ENCODE data around the gene MYRFL. TPM values are rescaled to one million over a fixed set of nuclear protein-coding genes. Genes with fewer than 3 reads are reported as not detected.

MYRFL gene
- total RNA-seq, 2 donors from 2014 or later, result 0.15 to 0.55 TPM

GRCh38 chr12:69998011-69998410, 173.0 kb downstream of the MYRFL start:
- H3K9me3 ChIP-seq (ENCODE audit: control insufficient read depth, low read length), result no peaks in the 10 kb centered on the region
- Mint-ChIP-seq H3K27ac (no peak overlapping the region), H3K4me1 (peaks cover 3% of the 10 kb centered on the region), H3K27me3 (ENCODE audit: insufficient read depth) (no peaks in the 10 kb centered on the region), H3K9me3 (peaks cover 4% of the 10 kb centered on the region), H3K36me3 (ENCODE audit: low read depth) (no peaks in the 10 kb centered on the region), H3K4me3 (no peak overlapping the region)
- H3K4me1 ChIP-seq (ENCODE audit: control insufficient read depth, insufficient read depth, low read length), result peaks cover 2% of the 10 kb centered on the region
- no peak overlapping the region for H3K4me3 ChIP-seq (ENCODE audit: low read length)
- H3K27ac ChIP-seq (ENCODE audit: low read depth, low read length), result no peak overlapping the region
- 95 to 100% methylated on average over 5 to 11 of the region's 11 CpGs for WGBS, 2 experiments (ENCODE audit: insufficient coverage in 1 of 2, insufficient read length in 1 of 2)
- TF ChIP-seq CTCF (conservative IDR thresholded peaks at IDR 0.05), result no peak
- no peaks in the 10 kb centered on the region for H3K36me3 ChIP-seq (ENCODE audit: control insufficient read depth, insufficient read depth, low read length)
- no peak for DNase-seq
- no peaks in the 10 kb centered on the region for H3K27me3 ChIP-seq (ENCODE audit: control insufficient read depth, insufficient read depth, low read length, poor library complexity, severe bottlenecking)
- H3K9ac ChIP-seq (ENCODE audit: extremely low read depth, low read length, poor library complexity, severe bottlenecking), result no peak overlapping the region

GRCh38 chr12:69998922-69999321, 173.9 kb downstream of the MYRFL start:
- WGBS, 2 experiments (ENCODE audit: insufficient coverage in 1 of 2, insufficient read length in 1 of 2), result 91 to 93% methylated on average over 1 to 2 of the region's 2 CpGs
- Histone ChIP-seq H3K27ac (ENCODE audit: low read depth, low read length) (no peak overlapping the region), H3K4me3 (ENCODE audit: low read length) (no peak overlapping the region), H3K4me1 (ENCODE audit: control insufficient read depth, insufficient read depth, low read length) (peaks cover 2% of the 10 kb centered on the region), H3K36me3 (ENCODE audit: control insufficient read depth, insufficient read depth, low read length) (no peaks in the 10 kb centered on the region), H3K9ac (ENCODE audit: extremely low read depth, low read length, poor library complexity, severe bottlenecking) (no peak overlapping the region), H3K27me3 (ENCODE audit: control insufficient read depth, insufficient read depth, low read length, poor library complexity, severe bottlenecking) (no peaks in the 10 kb centered on the region), H3K9me3 (ENCODE audit: control insufficient read depth, low read length) (no peaks in the 10 kb centered on the region)
- no peak overlapping the region for H3K4me3 Mint-ChIP-seq
- H3K9me3 Mint-ChIP-seq, result no peaks in the 10 kb centered on the region
- H3K4me1 Mint-ChIP-seq, result peaks cover 3% of the 10 kb centered on the region
- H3K27me3 Mint-ChIP-seq (ENCODE audit: insufficient read depth), result no peaks in the 10 kb centered on the region
- no peak for TF ChIP-seq CTCF (conservative IDR thresholded peaks at IDR 0.05)
- DNase-seq, result no peak
- no peaks in the 10 kb centered on the region for H3K36me3 Mint-ChIP-seq (ENCODE audit: low read depth)
- no peak overlapping the region for H3K27ac Mint-ChIP-seq

- no peaks in the 10 kb centered on the region for H3K9me3 Mint-ChIP-seq
- Histone ChIP-seq H3K36me3 (ENCODE audit: control insufficient read depth, insufficient read depth, low read length) (no peaks in the 10 kb centered on the region), H3K9ac (ENCODE audit: extremely low read depth, low read length, poor library complexity, severe bottlenecking) (no peak overlapping the region), H3K27me3 (ENCODE audit: control insufficient read depth, insufficient read depth, low read length, poor library complexity, severe bottlenecking) (no peaks in the 10 kb centered on the region), H3K27ac (ENCODE audit: low read depth, low read length) (no peak overlapping the region), H3K9me3 (ENCODE audit: control insufficient read depth, low read length) (no peaks in the 10 kb centered on the region), H3K4me1 (ENCODE audit: control insufficient read depth, insufficient read depth, low read length) (peaks cover 2% of the 10 kb centered on the region), H3K4me3 (ENCODE audit: low read length) (no peak overlapping the region)
- no peak for DNase-seq
- no peaks in the 10 kb centered on the region for H3K27me3 Mint-ChIP-seq (ENCODE audit: insufficient read depth)
- H3K36me3 Mint-ChIP-seq (ENCODE audit: low read depth), result no peaks in the 10 kb centered on the region
- H3K27ac Mint-ChIP-seq, result no peak overlapping the region
- WGBS, 2 experiments (ENCODE audit: insufficient coverage in 1 of 2, insufficient read length in 1 of 2), result 93 to 100% methylated on average over 2 to 3 of the region's 3 CpGs
- peaks cover 3% of the 10 kb centered on the region for H3K4me1 Mint-ChIP-seq
- no peak overlapping the region for H3K4me3 Mint-ChIP-seq
- TF ChIP-seq CTCF (conservative IDR thresholded peaks at IDR 0.05), result peak; percentile 35
Measured at GRCh38 chr12:69999561-69999960, 174.5 kb downstream of the MYRFL start.
